ENCODE measurements around the gene HDAC4. TPM values are rescaled to one million over a fixed set of nuclear protein-coding genes. Genes with fewer than 3 reads are reported as not detected.

The HDAC4 gene
- total RNA-seq, 1 donor from 2014 or later, result 7.8 TPM

- Histone ChIP-seq H3K27me3 (ENCODE audit: control insufficient read depth, insufficient read depth, low read length) (no peaks in the 10 kb centered on the region), H3K36me3 (ENCODE audit: control insufficient read depth, insufficient read depth, low read length) (no peaks in the 10 kb centered on the region), H3K4me3 (ENCODE audit: low read depth, low read length) (no peak overlapping the region)
- TF ChIP-seq CTCF (IDR thresholded peaks at IDR 0.05; ENCODE audit: insufficient read depth, low read length, poor library complexity, severe bottlenecking), result no peak
- no peak for DNase-seq (ENCODE audit: low read depth)
Measured at GRCh38 chr2:239382384-239382880, 18.4 kb downstream of the HDAC4 start.

GRCh38 chr2:239381709-239382134 lies 19.1 kb downstream of the HDAC4 start:
- H3K4me3 ChIP-seq (ENCODE audit: low read depth, low read length), result no peak overlapping the region
- no peak for TF ChIP-seq CTCF (IDR thresholded peaks at IDR 0.05; ENCODE audit: insufficient read depth, low read length, poor library complexity, severe bottlenecking)
- DNase-seq (ENCODE audit: low read depth), result no peak
- no peaks in the 10 kb centered on the region for H3K36me3 ChIP-seq (ENCODE audit: control insufficient read depth, insufficient read depth, low read length)
- no peaks in the 10 kb centered on the region for H3K27me3 ChIP-seq (ENCODE audit: control insufficient read depth, insufficient read depth, low read length)

GRCh38 chr2:239380831-239381708 lies 19.8 kb downstream of the HDAC4 start:
- DNase-seq (ENCODE audit: low read depth), result no peak
- no peaks in the 10 kb centered on the region for H3K36me3 ChIP-seq (ENCODE audit: control insufficient read depth, insufficient read depth, low read length)
- no peak for TF ChIP-seq CTCF (IDR thresholded peaks at IDR 0.05; ENCODE audit: insufficient read depth, low read length, poor library complexity, severe bottlenecking)
- no peaks in the 10 kb centered on the region for H3K27me3 ChIP-seq (ENCODE audit: control insufficient read depth, insufficient read depth, low read length)
- no peak overlapping the region for H3K4me3 ChIP-seq (ENCODE audit: low read depth, low read length)

GRCh38 chr2:239379641-239380170 lies 21.1 kb downstream of the HDAC4 start:
- H3K4me3 ChIP-seq (ENCODE audit: low read depth, low read length), result no peak overlapping the region
- no peak for DNase-seq (ENCODE audit: low read depth)
- TF ChIP-seq CTCF (IDR thresholded peaks at IDR 0.05; ENCODE audit: insufficient read depth, low read length, poor library complexity, severe bottlenecking), result no peak

GRCh38 chr2:239378918-239379640 lies 21.7 kb downstream of the HDAC4 start:
- Histone ChIP-seq H3K4me3 (ENCODE audit: low read depth, low read length) (no peak overlapping the region), H3K36me3 (ENCODE audit: control insufficient read depth, insufficient read depth, low read length) (no peaks in the 10 kb centered on the region), H3K27me3 (ENCODE audit: control insufficient read depth, insufficient read depth, low read length) (no peaks in the 10 kb centered on the region)
- no peak for DNase-seq (ENCODE audit: low read depth)
- TF ChIP-seq CTCF (IDR thresholded peaks at IDR 0.05; ENCODE audit: insufficient read depth, low read length, poor library complexity, severe bottlenecking), result no peak

More at GRCh38 chr2:239379641-239380170, 21.1 kb downstream of the HDAC4 start:
- H3K36me3 ChIP-seq (ENCODE audit: control insufficient read depth, insufficient read depth, low read length), result no peaks in the 10 kb centered on the region
- H3K27me3 ChIP-seq (ENCODE audit: control insufficient read depth, insufficient read depth, low read length), result no peaks in the 10 kb centered on the region

Data from kidney epithelial cell (primary cell).